ENCODE measurements around the gene SLIT3. TPM values are rescaled to one million over a fixed set of nuclear protein-coding genes. Genes with fewer than 3 reads are reported as not detected.

The SLIT3 gene
- total and polyA plus RNA-seq, 8 donors, result 1.2 to 24.5 (median 8.6) TPM

DNA sequence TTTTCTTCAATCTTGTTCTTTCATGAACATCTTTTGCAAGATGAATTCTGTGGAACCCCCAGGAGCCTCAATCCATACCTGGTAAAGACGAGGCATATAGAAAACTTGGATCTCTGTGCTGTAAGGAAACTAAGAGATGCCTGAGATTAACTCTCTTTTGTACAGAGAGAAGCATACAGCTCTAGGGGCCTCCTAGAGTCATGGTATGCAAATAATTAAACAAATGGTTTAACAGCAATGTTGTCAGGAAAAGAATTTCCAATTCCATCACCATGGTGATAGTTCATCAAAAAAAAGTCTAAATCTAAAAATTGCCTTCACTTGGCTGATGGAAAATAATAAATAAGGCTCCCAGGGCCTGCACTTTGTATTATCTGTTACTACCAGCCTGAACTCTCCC lies 275.4 kb downstream of the SLIT3 start:
- no peak for DNase-seq
- intact Hi-C loops (cut with DNase I; ENCODE audit: low total_unique reads), result no loop called here
- Histone ChIP-seq H3K4me1 (peaks cover 13 to 51% (median 26%) of the 10 kb centered on the region in 4 donors), H3K27ac (no peak overlapping the region), H3K27me3 (no peaks in the 10 kb centered on the region), H3K36me3 (no peaks in the 10 kb centered on the region), H3K9me3 (no peaks in the 10 kb centered on the region), H3K4me3 (no peak overlapping the region)
- 56 to 66% (median 65%) methylated on average over 1 of the region's 1 CpG for WGBS, 5 donors
- TF ChIP-seq, protein P1, sequence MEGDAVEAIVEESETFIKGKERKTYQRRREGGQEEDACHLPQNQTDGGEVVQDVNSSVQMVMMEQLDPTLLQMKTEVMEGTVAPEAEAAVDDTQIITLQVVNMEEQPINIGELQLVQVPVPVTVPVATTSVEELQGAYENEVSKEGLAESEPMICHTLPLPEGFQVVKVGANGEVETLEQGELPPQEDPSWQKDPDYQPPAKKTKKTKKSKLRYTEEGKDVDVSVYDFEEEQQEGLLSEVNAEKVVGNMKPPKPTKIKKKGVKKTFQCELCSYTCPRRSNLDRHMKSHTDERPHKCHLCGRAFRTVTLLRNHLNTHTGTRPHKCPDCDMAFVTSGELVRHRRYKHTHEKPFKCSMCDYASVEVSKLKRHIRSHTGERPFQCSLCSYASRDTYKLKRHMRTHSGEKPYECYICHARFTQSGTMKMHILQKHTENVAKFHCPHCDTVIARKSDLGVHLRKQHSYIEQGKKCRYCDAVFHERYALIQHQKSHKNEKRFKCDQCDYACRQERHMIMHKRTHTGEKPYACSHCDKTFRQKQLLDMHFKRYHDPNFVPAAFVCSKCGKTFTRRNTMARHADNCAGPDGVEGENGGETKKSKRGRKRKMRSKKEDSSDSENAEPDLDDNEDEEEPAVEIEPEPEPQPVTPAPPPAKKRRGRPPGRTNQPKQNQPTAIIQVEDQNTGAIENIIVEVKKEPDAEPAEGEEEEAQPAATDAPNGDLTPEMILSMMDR (IDR thresholded peaks at IDR 0.05), result no peak
- no peak for TF ChIP-seq POLR2AphosphoS5 (IDR thresholded peaks at IDR 0.05)
- no peak for TF ChIP-seq POLR2A (IDR thresholded peaks at IDR 0.05)
- TF ChIP-seq EP300 (IDR thresholded peaks at IDR 0.05), result no peak

DNA sequence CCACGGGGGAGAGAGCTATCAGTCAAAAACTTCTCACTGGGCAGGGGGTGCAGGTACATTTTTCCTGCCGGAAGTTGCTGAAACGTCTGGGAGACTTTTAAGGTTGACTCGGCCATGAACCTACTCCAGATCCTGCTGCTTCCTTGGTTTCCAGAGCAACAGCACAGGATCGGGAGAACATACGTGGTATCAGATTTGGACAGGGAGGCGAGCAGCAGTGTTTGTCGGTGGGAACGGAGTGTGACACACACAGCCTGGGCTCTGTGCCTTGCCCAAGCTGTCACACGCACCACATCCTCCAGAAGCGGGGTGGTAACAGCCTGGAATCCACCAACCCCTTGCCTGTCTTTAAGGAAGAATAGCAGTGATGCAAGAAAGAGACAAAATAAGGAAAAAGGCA lies 276.5 kb downstream of the SLIT3 start:
- Histone ChIP-seq H3K4me1 (peaks cover 8 to 42% (median 20%) of the 10 kb centered on the region in 4 donors), H3K9me3 (no peaks in the 10 kb centered on the region), H3K27me3 (no peaks in the 10 kb centered on the region), H3K36me3 (no peaks in the 10 kb centered on the region), H3K4me3 (no peak overlapping the region), H3K27ac (peak overlapping the region in 1 of 5 donors; percentile 20)
- 41 to 80% (median 58%) methylated on average over 11 of the region's 11 CpGs for WGBS, 5 donors
- peak in 1 of 2 donors; percentile 42 for DNase-seq
- TF ChIP-seq POLR2AphosphoS5 (IDR thresholded peaks at IDR 0.05), result no peak
- TF ChIP-seq POLR2A (IDR thresholded peaks at IDR 0.05), result no peak
- intact Hi-C loops (cut with DNase I; ENCODE audit: low total_unique reads), result no loop called here

DNA sequence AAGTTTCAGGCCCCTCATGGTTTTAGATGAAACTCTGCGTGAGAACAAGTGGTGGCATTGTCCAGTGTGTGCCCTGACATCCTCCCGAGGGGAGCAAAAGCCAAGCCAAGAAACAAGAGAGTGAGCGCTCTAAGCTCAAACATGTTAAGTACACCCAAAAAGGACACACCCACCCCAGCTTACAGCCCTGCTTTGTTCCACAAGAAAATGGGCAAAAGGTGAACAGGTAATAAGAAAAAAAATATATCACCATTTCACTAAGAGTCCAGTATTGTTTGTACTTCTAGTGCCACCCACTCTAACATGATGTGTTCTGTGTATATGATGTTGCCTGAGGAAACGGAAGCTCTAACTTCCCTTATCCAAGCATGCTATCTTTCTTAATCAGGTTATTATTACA lies 278.2 kb downstream of the SLIT3 start:
- H3K27ac ChIP-seq, result peak overlapping the region in 1 of 5 donors; percentile 35

DNA sequence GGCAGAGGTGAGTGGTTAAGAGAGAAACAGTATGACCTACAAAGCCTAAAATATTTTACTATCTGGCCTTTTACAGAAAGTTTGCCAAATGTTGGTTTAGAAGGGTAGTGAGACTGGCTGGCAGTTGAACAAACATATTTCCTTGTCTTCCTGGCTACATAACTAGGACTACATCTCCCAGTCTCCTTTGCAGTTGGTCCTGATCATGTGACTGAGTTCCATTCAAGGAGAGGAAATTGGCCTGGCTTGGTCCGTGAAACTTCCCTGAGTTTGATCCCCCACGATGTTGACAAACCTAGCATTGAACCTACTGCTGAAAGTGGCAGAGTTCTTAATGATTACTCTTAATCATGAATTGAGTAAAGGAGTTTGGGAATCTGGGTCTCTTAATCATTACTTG lies 280.8 kb downstream of the SLIT3 start:
- DNase-seq, result peak in 1 of 2 donors; percentile 71
- 12 to 26% (median 20%) methylated on average over 2 of the region's 2 CpGs for WGBS, 5 donors
- peak in 1 of 3 donors; percentile 34 for TF ChIP-seq POLR2AphosphoS5 (IDR thresholded peaks at IDR 0.05)
- TF ChIP-seq, protein P1 (IDR thresholded peaks at IDR 0.05), result no peak
- Histone ChIP-seq H3K36me3 (no peaks in the 10 kb centered on the region), H3K4me1 (peaks cover 0 to 11% (median 0%) of the 10 kb centered on the region in 4 donors), H3K4me3 (no peak overlapping the region), H3K27me3 (no peaks in the 10 kb centered on the region), H3K9me3 (no peaks in the 10 kb centered on the region), H3K27ac (no peak overlapping the region)
- intact Hi-C loops (cut with DNase I; ENCODE audit: low total_unique reads), result no loop called here

More for the DNA sequence above, 278.2 kb downstream of the SLIT3 start:
- H3K27me3 ChIP-seq, result no peaks in the 10 kb centered on the region
- H3K4me1 ChIP-seq, result peaks cover 0 to 29% (median 7%) of the 10 kb centered on the region in 4 donors
- WGBS, 5 donors, result 40 to 65% (median 48%) methylated on average over 4 of the region's 4 CpGs
- no peaks in the 10 kb centered on the region for H3K36me3 ChIP-seq
- H3K4me3 ChIP-seq, result no peak overlapping the region
- DNase-seq, result peak in 1 of 2 donors; percentile 80
- TF ChIP-seq POLR2AphosphoS5 (IDR thresholded peaks at IDR 0.05), result no peak
- no peak for TF ChIP-seq POLR2A (IDR thresholded peaks at IDR 0.05)
- TF ChIP-seq, protein P1 (IDR thresholded peaks at IDR 0.05), result no peak
- TF ChIP-seq EP300 (IDR thresholded peaks at IDR 0.05), result no peak
- no peaks in the 10 kb centered on the region for H3K9me3 ChIP-seq
- intact Hi-C loops (cut with DNase I; ENCODE audit: low total_unique reads), result no loop called here

DNA sequence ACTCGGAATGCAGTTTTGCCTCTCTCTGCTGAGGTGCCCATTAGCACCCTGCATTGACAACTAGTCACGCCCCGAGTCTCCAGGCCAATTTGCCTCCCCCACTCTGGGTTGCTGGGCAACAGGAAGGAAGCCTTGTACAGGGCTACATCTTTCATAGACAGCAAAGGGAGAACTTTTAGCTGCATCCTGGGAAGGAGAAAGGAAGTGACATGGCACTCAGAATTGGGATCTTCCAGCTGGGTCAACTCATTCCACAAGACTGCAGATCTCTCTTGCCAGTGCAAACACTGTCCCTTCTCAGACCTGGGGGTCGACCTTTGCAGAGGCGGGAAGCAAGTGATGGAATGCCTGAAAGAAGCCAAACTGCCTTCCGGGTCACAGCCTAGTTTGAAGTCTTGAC lies 282.0 kb downstream of the SLIT3 start:
- DNase-seq, result no peak
- Histone ChIP-seq H3K36me3 (no peaks in the 10 kb centered on the region), H3K4me1 (peaks cover 0 to 11% (median 0%) of the 10 kb centered on the region in 4 donors), H3K4me3 (no peak overlapping the region), H3K9me3 (no peaks in the 10 kb centered on the region), H3K27ac (no peak overlapping the region), H3K27me3 (no peaks in the 10 kb centered on the region)
- TF ChIP-seq POLR2AphosphoS5 (IDR thresholded peaks at IDR 0.05), result no peak
- TF ChIP-seq EP300 (IDR thresholded peaks at IDR 0.05), result no peak
- TF ChIP-seq POLR2A (IDR thresholded peaks at IDR 0.05), result no peak
- TF ChIP-seq, protein P1 (IDR thresholded peaks at IDR 0.05), result no peak
- 59 to 77% (median 67%) methylated on average over 5 to 6 of the region's 6 CpGs for WGBS, 5 donors
- intact Hi-C loops (cut with DNase I; ENCODE audit: low total_unique reads), result no loop called here

All from stomach (tissue), 9 donors.